Measurements from ENCODE around the gene GLIS2.

GRCh38 chr16:4336701-4337539, 21.1 kb downstream of the GLIS2 start:
- TF ChIP-seq BCL3 (IDR thresholded peaks at IDR 0.05), result no peak
- no peak for TF ChIP-seq MYC (IDR thresholded peaks at IDR 0.05; ENCODE audit: borderline replicate concordance, low read length)
- no peak for TF ChIP-seq RCOR1 (IDR thresholded peaks at IDR 0.05; ENCODE audit: low read depth, low read length)
- TF ChIP-seq POLR2A (IDR thresholded peaks at IDR 0.05; ENCODE audit: low read length), result no peak

All from A549 (cell line).